Measurements from ENCODE around the gene FTO.

DNA sequence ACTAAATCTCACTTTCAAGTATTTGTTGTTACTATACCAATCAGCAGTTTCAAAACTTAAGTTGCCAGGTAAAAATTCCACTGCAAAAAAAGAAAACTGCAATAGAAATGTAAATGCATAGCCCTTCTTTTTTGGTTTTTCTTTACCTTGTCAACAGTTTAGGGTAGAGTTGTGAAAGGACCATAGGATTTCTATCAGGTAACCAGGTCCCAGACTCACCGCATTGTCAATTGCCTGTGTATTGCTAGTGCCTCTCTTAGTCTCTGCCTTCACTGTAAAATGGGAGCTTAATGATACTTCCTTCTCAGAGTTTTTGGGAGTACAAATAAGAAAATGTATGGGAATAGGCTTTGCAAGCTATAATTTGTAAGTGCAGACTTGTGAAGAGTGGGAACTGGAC, 145.0 kb downstream of the FTO start:
- TF ChIP-seq POLR2A (IDR thresholded peaks at IDR 0.05) (no peak), EP300 (IDR thresholded peaks at IDR 0.05) (no peak)
- TF ChIP-seq, protein P1, sequence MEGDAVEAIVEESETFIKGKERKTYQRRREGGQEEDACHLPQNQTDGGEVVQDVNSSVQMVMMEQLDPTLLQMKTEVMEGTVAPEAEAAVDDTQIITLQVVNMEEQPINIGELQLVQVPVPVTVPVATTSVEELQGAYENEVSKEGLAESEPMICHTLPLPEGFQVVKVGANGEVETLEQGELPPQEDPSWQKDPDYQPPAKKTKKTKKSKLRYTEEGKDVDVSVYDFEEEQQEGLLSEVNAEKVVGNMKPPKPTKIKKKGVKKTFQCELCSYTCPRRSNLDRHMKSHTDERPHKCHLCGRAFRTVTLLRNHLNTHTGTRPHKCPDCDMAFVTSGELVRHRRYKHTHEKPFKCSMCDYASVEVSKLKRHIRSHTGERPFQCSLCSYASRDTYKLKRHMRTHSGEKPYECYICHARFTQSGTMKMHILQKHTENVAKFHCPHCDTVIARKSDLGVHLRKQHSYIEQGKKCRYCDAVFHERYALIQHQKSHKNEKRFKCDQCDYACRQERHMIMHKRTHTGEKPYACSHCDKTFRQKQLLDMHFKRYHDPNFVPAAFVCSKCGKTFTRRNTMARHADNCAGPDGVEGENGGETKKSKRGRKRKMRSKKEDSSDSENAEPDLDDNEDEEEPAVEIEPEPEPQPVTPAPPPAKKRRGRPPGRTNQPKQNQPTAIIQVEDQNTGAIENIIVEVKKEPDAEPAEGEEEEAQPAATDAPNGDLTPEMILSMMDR (IDR thresholded peaks at IDR 0.05), result no peak

Measured in tibial nerve (tissue), 4 donors.